Measurements from ENCODE around the gene PTHLH.

The PTHLH gene

GRCh38 chr12:27972721-27973120 is at the start of gene PTHLH:
Gene PTHLH (minus strand): TSS chr12:27972733. CDS start chr12:27969494, 3,239 bp downstream.
- no peak for DNase-seq (ENCODE audit: low read depth in 1 of 2, low spot score in 1 of 2)

- DNase-seq (ENCODE audit: low read depth in 1 of 2, low spot score in 1 of 2), result no peak
Measured at GRCh38 chr12:28021704-28022103, 49.2 kb upstream of the PTHLH start.

- no peak for DNase-seq (ENCODE audit: low read depth in 1 of 2, low spot score in 1 of 2)
Measured at GRCh38 chr12:28017873-28018255, 45.3 kb upstream of the PTHLH start.

- DNase-seq (ENCODE audit: low read depth in 1 of 2, low spot score in 1 of 2), result no peak
Measured at GRCh38 chr12:28017126-28017872, 44.8 kb upstream of the PTHLH start.

GRCh38 chr12:28015165-28015564 is 42.6 kb upstream of the PTHLH start:
- DNase-seq (ENCODE audit: low read depth in 1 of 2, low spot score in 1 of 2), result no peak

GRCh38 chr12:28014196-28014595 is 41.7 kb upstream of the PTHLH start:
- DNase-seq (ENCODE audit: low read depth in 1 of 2, low spot score in 1 of 2), result no peak

GRCh38 chr12:28012333-28012918 is 39.9 kb upstream of the PTHLH start:
- no peak for DNase-seq (ENCODE audit: low read depth in 1 of 2, low spot score in 1 of 2)

- DNase-seq (ENCODE audit: low read depth in 1 of 2, low spot score in 1 of 2), result no peak
Measured at GRCh38 chr12:28010036-28010435, 37.5 kb upstream of the PTHLH start.

GRCh38 chr12:27999970-28000369 is 27.4 kb upstream of the PTHLH start:
- no peak for DNase-seq (ENCODE audit: low read depth in 1 of 2, low spot score in 1 of 2)

- no peak for DNase-seq (ENCODE audit: low read depth in 1 of 2, low spot score in 1 of 2)
Measured at GRCh38 chr12:27999521-27999920, 27.0 kb upstream of the PTHLH start.

GRCh38 chr12:27998658-27999057 is 26.1 kb upstream of the PTHLH start:
- no peak for DNase-seq (ENCODE audit: low read depth in 1 of 2, low spot score in 1 of 2)

- no peak for DNase-seq (ENCODE audit: low read depth in 1 of 2, low spot score in 1 of 2)
Measured at GRCh38 chr12:27998170-27998569, 25.6 kb upstream of the PTHLH start.

- no peak for DNase-seq (ENCODE audit: low read depth in 1 of 2, low spot score in 1 of 2)
Measured at GRCh38 chr12:27996761-27997160, 24.2 kb upstream of the PTHLH start.

GRCh38 chr12:27995406-27995805 is 22.9 kb upstream of the PTHLH start:
- DNase-seq (ENCODE audit: low read depth in 1 of 2, low spot score in 1 of 2), result no peak

GRCh38 chr12:27988594-27989233 is 16.2 kb upstream of the PTHLH start:
- no peak for DNase-seq (ENCODE audit: low read depth in 1 of 2, low spot score in 1 of 2)

GRCh38 chr12:27987331-27987730 is 14.8 kb upstream of the PTHLH start:
- no peak for DNase-seq (ENCODE audit: low read depth in 1 of 2, low spot score in 1 of 2)

- DNase-seq (ENCODE audit: low read depth in 1 of 2, low spot score in 1 of 2), result no peak
Measured at GRCh38 chr12:27984275-27984674, 11.7 kb upstream of the PTHLH start.

- no peak for DNase-seq (ENCODE audit: low read depth in 1 of 2, low spot score in 1 of 2)
Measured at GRCh38 chr12:27982951-27983350, 10.4 kb upstream of the PTHLH start.

GRCh38 chr12:27982385-27982784 is 9.9 kb upstream of the PTHLH start:
- no peak for DNase-seq (ENCODE audit: low read depth in 1 of 2, low spot score in 1 of 2)

- no peak for DNase-seq (ENCODE audit: low read depth in 1 of 2, low spot score in 1 of 2)
Measured at GRCh38 chr12:27981874-27982273, 9.3 kb upstream of the PTHLH start.

GRCh38 chr12:27979145-27979544 is 6.6 kb upstream of the PTHLH start:
- no peak for DNase-seq (ENCODE audit: low read depth in 1 of 2, low spot score in 1 of 2)

All from stimulated activated CD4-positive, alpha-beta T cell treated with anti-CD3 and anti-CD28 coated beads, Interleukin-15, amount 100 ng/mL, for 1 hour (primary cell).